Regular cardiac myocyte (primary cell): ENCODE measurements around the gene HSPH1. TPM values are rescaled to one million over a fixed set of nuclear protein-coding genes. Genes with fewer than 3 reads are reported as not detected.

Experiments
- total RNA-seq: library from RNA; depleted of rRNA; stranded (reverse); fragments of >200 nt; gene quantifications from 2 replicates; pipeline ENCODE4 v1.2.3, GENCODE V29; 2014

Gene HSPH1
- 41.2 and 103 TPM in 2 replicates for total RNA-seq

DNA sequence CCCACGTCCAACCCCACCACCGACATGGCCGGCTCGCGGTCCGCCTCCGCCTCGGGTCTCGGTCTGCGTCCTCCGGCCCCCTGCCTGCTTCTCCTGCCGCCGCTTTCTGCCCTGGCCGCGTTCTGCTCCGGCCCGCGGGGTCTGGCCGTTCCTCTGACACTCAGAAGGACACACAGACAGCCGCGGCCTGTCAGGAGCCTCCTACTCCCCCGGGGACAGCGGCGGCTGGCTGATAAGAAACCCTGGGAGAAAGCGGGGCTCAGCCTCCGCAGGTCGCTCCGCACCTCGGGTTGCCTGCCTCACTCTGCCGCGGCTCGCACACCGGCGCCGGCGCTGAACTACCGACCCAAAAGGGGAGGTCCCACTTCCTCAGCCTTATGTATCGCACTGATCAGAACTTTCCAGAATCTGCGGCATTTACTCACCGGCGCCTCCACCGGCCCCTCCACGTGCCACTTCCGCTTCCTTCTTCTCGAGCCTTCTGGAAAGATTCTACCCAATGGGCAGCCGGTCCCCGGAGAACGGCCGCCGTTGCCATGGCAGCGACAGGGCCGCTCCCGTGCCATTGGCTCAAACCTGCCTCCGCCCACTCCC is at the start of gene HSPH1:
Gene HSPH1 (minus strand): TSS at position 348 of the 594 bp plus-strand sequence. CDS start 322 bp downstream, at position 26.

DNA sequence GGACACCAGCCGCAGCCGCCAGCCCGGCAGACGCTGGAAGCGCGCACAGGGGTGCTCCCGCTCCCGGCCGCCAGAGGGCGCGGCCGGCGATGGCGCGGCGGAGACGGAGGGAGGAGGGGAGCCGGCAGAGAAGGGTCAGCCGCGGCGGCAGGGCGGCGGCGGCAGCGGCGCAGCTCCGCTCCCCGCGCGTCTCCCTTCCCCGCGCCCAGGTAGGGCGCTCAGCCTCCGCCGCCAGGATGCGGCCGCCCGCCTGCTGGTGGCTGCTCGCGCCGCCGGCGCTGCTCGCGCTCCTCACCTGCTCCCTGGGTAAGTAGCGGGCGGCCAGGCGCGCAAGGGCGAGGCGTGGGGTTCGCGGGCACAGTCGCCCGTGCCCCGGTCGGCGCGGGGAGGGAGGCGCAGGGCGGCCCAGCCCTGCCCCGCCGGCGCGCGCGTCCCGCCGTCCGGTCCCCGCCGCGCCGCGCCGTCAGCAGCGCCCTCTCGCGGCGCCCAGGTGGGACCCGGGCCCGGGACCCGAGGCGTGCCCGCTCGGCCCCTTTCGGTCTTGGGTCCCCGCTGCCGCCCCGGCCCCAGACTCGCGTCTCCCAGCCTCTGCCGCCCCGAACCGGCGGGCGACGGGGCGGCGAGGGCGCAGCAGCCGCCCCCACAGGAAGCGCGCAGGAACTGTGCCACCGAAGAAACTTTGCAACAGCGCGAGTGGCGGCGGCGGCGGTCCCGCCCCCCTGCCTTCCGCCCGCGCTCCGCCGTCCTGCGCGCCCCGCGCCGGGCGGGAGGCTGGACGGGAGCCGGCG is 38.3 kb upstream of the HSPH1 start, which contains the start of gene B3GLCT:
Gene B3GLCT (plus strand): TSS at position 127 of the 788 bp plus-strand sequence. CDS start 110 bp downstream, at position 237.

Other genes with a start within 250 kb of the HSPH1 start
- under 0.01 and 0.56 TPM in 2 replicates for gene TEX26, start 229.2 kb downstream of the HSPH1 start, total RNA-seq
- 10.7 and 10.9 TPM in 2 replicates for gene B3GLCT, start 38.1 kb upstream of the HSPH1 start, total RNA-seq